HTR-8/SVneo (cell line): Measurements from ENCODE around the gene ZNF281.

Experiments used
- DNase-seq: peaks from one replicate; pipeline ENCODE4 v3.0.0; 2011; ENCODE audit warnings: low spot score, mixed read lengths; ENCODE audit not compliant: insufficient read length
- FAIRE-seq: peaks from 2 replicates; lab custom pipeline; 2011; peaks lifted over from hg19 to GRCh38; lab: Jason Lieb, UNC

The ZNF281 gene

GRCh38 chr1:200399860-200400259, 10.0 kb downstream of the ZNF281 start:
- FAIRE-seq (no peak), DNase-seq (no peak)

- FAIRE-seq (no peak), DNase-seq (no peak)
Observed at GRCh38 chr1:200398373-200398772, 11.5 kb downstream of the ZNF281 start.

DNA sequence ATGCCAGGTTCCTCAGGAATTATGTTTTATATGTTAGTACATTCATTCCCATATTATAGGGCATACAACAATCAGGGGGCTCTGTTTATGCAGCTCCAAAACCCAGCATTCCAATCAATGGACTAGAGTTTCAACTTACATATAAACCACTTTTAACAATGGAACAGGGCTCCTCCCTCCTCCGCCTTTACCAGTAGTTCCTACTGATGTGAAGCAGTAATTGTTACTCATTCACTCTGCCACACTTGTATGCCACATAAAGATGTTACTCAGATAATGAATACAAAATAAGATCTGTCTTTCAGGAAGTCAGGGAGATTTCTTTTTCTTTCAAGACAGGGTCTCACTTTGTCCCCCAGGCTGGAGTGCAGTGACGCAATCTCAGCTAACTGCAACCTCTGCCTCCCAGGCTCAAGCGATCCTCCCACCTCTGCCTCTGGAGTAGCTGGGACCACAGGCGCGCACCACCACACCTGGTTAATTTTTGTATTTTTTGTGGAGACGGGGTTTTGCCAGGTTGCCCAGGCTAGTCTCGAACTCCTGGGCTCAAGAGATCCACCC, 17.1 kb downstream of the ZNF281 start:
- no peak for DNase-seq

GRCh38 chr1:200391747-200392146, 18.1 kb downstream of the ZNF281 start:
- no peak for DNase-seq
- FAIRE-seq = no peak

More for the DNA sequence above, 17.1 kb downstream of the ZNF281 start:
- no peak for FAIRE-seq

DNA sequence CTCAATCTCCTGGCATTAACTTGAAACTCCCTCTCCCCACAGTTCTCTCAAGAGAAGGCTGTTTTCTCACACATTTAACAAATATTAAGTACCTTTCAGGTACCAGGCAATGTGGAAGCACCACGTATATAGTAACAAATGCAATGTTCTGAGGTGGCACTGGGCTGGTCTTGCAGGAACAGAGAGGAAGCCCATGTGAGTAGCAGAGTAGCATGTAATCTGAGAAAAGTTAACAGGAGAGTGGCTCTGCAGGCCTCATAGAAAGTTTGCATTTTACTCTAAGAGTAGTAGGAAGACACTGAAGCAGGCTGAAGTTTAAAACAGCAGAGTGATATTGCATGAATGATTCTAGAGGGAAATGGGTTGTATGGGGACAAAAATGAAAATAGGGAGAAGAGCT, 21.0 kb downstream of the ZNF281 start:
- no peak for DNase-seq

GRCh38 chr1:200386416-200386815, 23.4 kb downstream of the ZNF281 start:
- no peak for DNase-seq
- FAIRE-seq = no peak

More for the DNA sequence above, 21.0 kb downstream of the ZNF281 start:
- no peak for FAIRE-seq

DNA sequence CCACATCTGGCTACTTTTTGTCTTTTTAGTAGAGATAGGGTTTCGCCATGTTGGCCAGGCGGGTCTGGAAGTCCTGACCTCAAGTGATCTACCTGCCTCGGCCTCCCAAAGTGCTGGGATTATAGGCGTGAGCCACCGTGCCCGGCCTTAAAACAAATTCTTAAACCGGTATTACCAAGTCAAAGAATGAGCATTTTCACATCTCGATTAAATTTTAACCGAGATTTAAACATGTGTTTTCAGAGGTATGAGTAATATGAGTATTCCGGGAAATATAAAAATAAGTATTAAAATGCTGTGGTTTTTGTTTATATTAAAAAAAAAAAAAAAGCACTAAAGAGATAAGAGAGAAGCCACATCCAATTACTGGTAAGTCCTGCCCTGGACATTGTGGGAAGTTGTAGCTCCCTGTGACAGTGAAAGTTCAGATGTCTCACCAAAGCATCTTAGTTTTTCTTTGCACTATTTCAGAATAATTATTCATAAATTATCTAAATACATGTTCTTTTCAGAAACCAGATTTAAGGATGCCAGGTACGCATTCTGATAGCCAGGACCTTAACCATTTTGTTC, 24.9 kb downstream of the ZNF281 start:
- DNase-seq (no peak), FAIRE-seq (no peak)

DNA sequence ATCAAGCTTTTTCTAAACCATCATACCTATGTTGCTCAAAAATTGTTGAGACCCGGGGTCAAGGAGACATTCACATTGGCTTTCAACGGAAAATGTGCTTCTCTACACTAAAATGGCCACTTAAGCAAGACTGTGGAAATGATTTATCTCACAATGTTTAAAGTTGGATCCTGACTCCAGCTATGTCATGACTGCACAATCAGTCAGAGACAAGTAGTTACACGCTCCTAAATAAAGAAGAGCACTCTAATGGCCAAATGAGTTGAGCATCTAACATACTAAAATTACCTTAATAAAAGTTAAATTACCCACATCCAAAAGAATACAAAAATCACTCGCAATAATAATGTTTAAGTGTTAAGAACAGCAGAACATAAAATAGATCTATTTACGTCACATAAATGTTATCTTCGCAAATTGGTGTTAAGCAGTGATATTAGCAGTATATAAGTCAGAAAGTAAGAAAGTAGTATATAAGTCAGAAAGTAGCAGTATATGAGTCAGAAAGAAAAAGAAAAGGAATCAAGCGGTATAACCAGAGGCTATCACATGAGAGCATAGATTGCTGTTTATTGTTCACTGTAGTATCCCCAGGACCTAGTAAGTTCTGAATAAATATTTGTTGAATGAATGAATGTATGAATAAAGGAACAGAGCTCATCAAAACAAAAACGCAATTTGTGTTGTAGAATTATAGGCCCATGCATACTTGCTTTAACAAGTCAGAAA, 28.4 kb downstream of the ZNF281 start:
- DNase-seq = no peak
- FAIRE-seq = no peak

- FAIRE-seq = no peak
- DNase-seq = no peak
Observed at GRCh38 chr1:200380589-200381021, 29.2 kb downstream of the ZNF281 start.

GRCh38 chr1:200379940-200380588, 29.8 kb downstream of the ZNF281 start:
- no peak for FAIRE-seq
- no peak for DNase-seq

GRCh38 chr1:200379432-200379757, 30.4 kb downstream of the ZNF281 start:
- FAIRE-seq (no peak), DNase-seq (peak; percentile 54)

DNA sequence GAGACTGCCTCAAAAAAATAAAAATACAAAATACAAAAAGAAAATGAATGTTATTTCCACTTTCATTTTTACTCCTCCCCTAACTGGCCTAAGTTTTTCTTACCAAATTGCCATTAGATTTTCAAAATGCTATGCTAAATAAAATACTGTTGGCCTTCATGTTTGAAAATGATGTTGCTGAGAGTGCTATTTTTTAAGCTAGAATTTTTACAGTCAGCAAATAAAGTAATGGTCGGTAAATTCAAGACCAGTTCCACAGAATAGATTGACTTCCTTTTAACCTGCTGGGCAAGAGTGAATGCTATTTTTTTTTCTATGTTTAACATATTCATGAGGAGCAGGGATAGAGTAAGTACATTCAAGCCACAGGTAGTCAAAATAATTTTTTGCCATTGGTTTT, 31.7 kb downstream of the ZNF281 start:
- DNase-seq (no peak), FAIRE-seq (no peak)

DNA sequence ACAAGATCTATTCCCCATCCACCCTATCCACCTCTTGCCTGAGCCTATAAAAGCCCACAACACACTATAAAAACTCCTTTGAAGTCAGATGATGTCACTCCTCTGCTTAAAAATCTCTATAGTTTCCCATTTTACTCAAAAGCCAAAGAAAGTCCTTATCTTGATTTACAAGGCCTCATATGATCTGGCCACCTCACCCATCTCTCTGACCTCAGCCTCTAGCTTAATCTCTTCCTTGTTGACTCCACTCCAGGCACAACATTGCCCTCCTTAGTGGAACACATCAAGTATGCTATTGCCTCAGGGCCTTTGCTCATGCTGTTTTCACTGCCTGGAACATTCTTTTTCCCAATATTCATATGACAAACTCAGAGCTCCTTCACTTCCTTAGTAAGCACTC, 33.3 kb downstream of the ZNF281 start:
- FAIRE-seq (no peak), DNase-seq (no peak)

- DNase-seq (no peak), FAIRE-seq (no peak)
Observed at GRCh38 chr1:200374569-200375295, 35.1 kb downstream of the ZNF281 start.

- DNase-seq (no peak), FAIRE-seq (no peak)
Observed at GRCh38 chr1:200373811-200374231, 36.0 kb downstream of the ZNF281 start.

- FAIRE-seq = no peak
- no peak for DNase-seq
Observed at GRCh38 chr1:200372885-200373181, 37.0 kb downstream of the ZNF281 start.

DNA sequence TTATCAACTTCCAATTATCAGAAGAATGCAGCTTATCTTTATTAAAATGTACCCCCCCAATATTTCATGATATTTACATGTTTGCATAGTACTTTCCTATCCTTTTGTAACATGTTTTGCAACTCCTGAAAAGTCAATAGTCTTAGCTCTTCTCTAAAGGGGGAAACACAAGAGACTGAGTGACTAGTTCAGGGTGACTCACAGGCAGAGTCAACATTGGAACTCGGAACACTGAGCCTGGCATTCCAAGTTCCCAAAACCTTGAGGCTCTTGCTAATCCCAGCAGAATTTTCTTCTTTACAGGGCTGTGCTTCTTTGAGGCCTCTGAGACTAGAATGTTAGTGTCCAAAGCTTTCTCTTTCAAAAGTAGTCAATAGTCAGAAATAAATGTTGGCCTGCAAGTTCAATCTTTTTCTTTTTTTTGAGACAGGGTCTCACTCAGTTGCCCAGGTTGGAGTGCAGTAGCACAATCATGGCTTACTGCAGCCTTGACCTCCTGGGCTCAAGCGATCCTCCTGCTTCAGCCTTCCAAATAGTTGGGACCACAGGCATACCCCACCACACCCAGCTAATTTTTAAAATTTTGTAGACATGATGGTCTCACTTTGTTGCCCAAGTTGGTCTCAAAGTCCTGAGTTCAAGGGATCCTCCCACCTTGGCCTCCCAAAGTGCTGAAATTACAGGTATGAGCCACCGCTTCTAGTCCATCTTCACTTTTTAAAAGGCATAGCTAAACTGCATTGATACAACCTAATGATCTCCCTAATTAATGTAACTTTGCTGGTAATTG, 37.5 kb downstream of the ZNF281 start:
- FAIRE-seq = no peak
- no peak for DNase-seq

DNA sequence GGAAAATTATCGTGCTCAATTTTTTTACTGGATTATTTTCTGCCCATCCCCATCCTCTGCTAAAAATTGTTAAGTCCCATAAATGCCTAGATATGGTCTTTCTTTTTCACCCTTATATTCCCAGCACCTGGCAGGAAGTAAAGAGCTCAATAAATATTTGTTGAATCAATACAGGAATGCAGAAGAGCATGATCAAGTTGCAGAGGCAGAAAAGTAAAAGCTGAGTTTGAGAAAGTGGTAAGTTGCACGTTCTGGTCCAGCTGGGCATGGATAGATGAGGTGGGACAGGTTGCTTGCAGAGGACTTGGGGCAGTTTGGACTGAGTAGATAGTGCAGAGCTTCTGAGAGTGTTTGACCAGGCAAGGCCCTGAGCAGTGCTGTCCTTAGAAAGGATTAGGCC, 40.1 kb downstream of the ZNF281 start:
- no peak for DNase-seq
- FAIRE-seq = no peak

- no peak for FAIRE-seq
- no peak for DNase-seq
Observed at GRCh38 chr1:200369131-200369530, 40.7 kb downstream of the ZNF281 start.

- DNase-seq (no peak), FAIRE-seq (no peak)
Observed at GRCh38 chr1:200368556-200368955, 41.3 kb downstream of the ZNF281 start.
